PC-9 (cell line): ENCODE measurements around the gene TDP2. TPM values are rescaled to one million over a fixed set of nuclear protein-coding genes. Genes with fewer than 3 reads are reported as not detected.

Experiments used
- BruUV-seq: library from RNA; stranded (reverse); fragments of 400-500 nt; replicated peaks from 2 replicates; lab custom pipeline; 2021; lab: Mats Ljungman, UMichigan
- CTCF ChIA-PET: fragments of 300-600 bp; sonication (Branson Sonifier 250); formaldehyde crosslinking; loops from one replicate; lab custom pipeline; 2022; ENCODE audit warnings: antibody characterized with exemption; lab: Charles Lee
- POLR2A ChIA-PET: fragments of 300-600 bp; sonication (Branson Sonifier 250); formaldehyde crosslinking; loops from one replicate; lab custom pipeline; 2022; ENCODE audit warnings: antibody characterized with exemption; ENCODE audit not compliant: unreplicated experiment; lab: Charles Lee
- DNase-seq, 2 experiments: peaks; one replicate each; pipeline versions ENCODE4 v3.0.0 to v3.0.0-alpha.2; 2015 to 2022; ENCODE audit warnings: mixed read lengths in 1 of 2
- H2AFZ ChIP-seq: fragments of 200-600 bp; sonication (generic); 2 replicates; pipeline ENCODE4 v1.8.1; 2017; ENCODE audit warnings: antibody characterized with exemption
- H3F3A ChIP-seq: fragments of 200-600 bp; sonication (generic); 2 replicates; pipeline ENCODE4 v1.8.1; 2017; ENCODE audit warnings: antibody characterized with exemption, mild to moderate bottlenecking, low read depth; ENCODE audit not compliant: insufficient read depth
- H3K27ac ChIP-seq: fragments of 200-600 bp; sonication (generic); 2 replicates; pipeline ENCODE4 v1.6.1; 2016; ENCODE audit warnings: mixed run types
- H3K27me3 ChIP-seq: fragments of 200-600 bp; sonication (generic); 2 replicates; pipeline ENCODE4 v1.6.1; 2016; ENCODE audit warnings: low read depth, mixed run types; ENCODE audit not compliant: insufficient read depth
- H3K36me3 ChIP-seq: fragments of 200-600 bp; sonication (generic); 2 replicates; pipeline ENCODE4 v1.6.1; 2016; ENCODE audit warnings: low read depth, mixed run types
- H3K4me1 ChIP-seq: fragments of 200-600 bp; sonication (generic); replicated peaks from 2 replicates; pipeline ENCODE4 v1.6.1; 2016; ENCODE audit warnings: mixed run types; ENCODE audit not compliant: insufficient read depth
- H3K4me2 ChIP-seq: fragments of 200-600 bp; sonication (generic); 2 replicates; pipeline ENCODE4 v1.6.1; 2017; ENCODE audit warnings: mixed run types
- H3K4me3 ChIP-seq: fragments of 200-600 bp; sonication (generic); 2 replicates; pipeline ENCODE4 v1.6.1; 2016; ENCODE audit warnings: mixed run types
- H3K79me2 ChIP-seq: fragments of 200-600 bp; sonication (generic); 2 replicates; pipeline ENCODE4 v1.6.1; 2017; ENCODE audit warnings: low read depth, mixed run types
- H3K9me2 ChIP-seq: fragments of 200-600 bp; sonication (generic); 2 replicates; pipeline ENCODE4 v1.8.1; 2017; ENCODE audit warnings: mild to moderate bottlenecking; ENCODE audit not compliant: insufficient read depth
- H3K9me3 ChIP-seq: fragments of 200-600 bp; sonication (generic); 2 replicates; pipeline ENCODE4 v1.8.1; 2016; ENCODE audit warnings: low read depth; ENCODE audit not compliant: insufficient read depth
- H4K20me1 ChIP-seq: fragments of 200-600 bp; sonication (generic); 2 replicates; pipeline ENCODE4 v1.8.1; 2017; ENCODE audit not compliant: insufficient read depth
- EZH2 ChIP-seq: fragments of 200-600 bp; sonication (generic); IDR thresholded peaks from 2 replicates; pipeline ENCODE4 v1.8.0; 2017; ENCODE audit warnings: antibody characterized with exemption, low read depth
- intact Hi-C: fragments of 100-400 bp; cut with micrococcal nuclease; formaldehyde crosslinking; loops from one replicate; pipeline ENCODE4 v1.10.0; 2022; ENCODE audit not compliant: unreplicated experiment
- total RNA-seq: library from RNA; stranded (reverse); gene quantifications from 2 replicates; pipeline ENCODE4 v1.2.3, GENCODE V29; 2021
- TF ChIP-seq, protein P1 (sequence below): fragments of 200-600 bp; sonication (generic); conservative IDR thresholded peaks from 2 replicates; pipeline ENCODE4 v1.6.1; 2017; ENCODE audit warnings: mixed run types, antibody characterized with exemption, mild to moderate bottlenecking, moderate library complexity

TDP2 gene
- total RNA-seq, 1 experiment from 2014 or later, result 95.8 TPM

DNA sequence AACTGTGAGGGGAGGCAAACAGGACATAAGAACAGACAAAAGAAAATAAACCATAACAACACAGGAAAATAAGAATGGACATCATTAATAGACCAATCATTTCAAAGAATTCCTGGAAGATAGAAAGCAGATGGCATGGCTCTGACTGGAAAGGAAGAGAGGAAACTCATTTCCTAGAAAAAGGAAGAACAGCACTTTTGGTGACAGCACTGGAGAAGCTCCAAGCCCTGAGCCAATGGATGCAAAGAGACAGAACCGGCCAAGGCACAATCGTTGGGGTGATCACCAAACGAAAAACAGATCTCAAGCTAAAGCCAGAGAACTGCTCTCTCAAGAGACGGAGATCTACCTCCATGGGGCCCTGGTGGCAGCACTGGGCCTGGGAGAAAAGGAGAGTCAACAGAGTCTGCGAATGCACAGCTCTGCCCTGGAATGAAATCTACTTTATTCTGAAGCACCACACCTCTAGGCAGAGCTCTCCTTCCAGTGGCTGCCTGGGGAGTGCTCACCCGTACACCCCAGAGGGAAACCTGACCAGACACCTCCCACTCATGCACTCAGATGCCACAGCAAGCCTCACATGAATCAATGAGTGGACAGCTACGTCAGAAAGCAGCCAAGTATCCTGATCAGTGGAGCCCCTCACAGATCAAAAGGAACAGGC, 44.9 kb downstream of the TDP2 start:
- DNase-seq, result no peak
- no peaks in the 10 kb centered on the region for H3K79me2 ChIP-seq
- H3K27me3 ChIP-seq, result no peaks in the 10 kb centered on the region
- POLR2A ChIA-PET, result no interaction called here
- H3K27ac ChIP-seq, result no peak overlapping the region
- no TSS peak for BruUV-seq
- intact Hi-C loops, result no loop called here
- H3K9me2 ChIP-seq, result no peaks in the 10 kb centered on the region
- no peak overlapping the region for H3K4me2 ChIP-seq
- TF ChIP-seq EZH2, result no peak
- TF ChIP-seq, protein P1, sequence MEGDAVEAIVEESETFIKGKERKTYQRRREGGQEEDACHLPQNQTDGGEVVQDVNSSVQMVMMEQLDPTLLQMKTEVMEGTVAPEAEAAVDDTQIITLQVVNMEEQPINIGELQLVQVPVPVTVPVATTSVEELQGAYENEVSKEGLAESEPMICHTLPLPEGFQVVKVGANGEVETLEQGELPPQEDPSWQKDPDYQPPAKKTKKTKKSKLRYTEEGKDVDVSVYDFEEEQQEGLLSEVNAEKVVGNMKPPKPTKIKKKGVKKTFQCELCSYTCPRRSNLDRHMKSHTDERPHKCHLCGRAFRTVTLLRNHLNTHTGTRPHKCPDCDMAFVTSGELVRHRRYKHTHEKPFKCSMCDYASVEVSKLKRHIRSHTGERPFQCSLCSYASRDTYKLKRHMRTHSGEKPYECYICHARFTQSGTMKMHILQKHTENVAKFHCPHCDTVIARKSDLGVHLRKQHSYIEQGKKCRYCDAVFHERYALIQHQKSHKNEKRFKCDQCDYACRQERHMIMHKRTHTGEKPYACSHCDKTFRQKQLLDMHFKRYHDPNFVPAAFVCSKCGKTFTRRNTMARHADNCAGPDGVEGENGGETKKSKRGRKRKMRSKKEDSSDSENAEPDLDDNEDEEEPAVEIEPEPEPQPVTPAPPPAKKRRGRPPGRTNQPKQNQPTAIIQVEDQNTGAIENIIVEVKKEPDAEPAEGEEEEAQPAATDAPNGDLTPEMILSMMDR, result no peak
- CTCF ChIA-PET, result no interaction called here
- H3F3A ChIP-seq, result no peaks in the 10 kb centered on the region; the same call in 1 of the 2 replicates
- no peaks in the 10 kb centered on the region for H3K36me3 ChIP-seq
- no peaks in the 10 kb centered on the region for H4K20me1 ChIP-seq
- no peaks in the 10 kb centered on the region for H3K4me1 ChIP-seq
- no peak overlapping the region for H2AFZ ChIP-seq
- H3K9me3 ChIP-seq, result no peaks in the 10 kb centered on the region
- no peak overlapping the region for H3K4me3 ChIP-seq

DNA sequence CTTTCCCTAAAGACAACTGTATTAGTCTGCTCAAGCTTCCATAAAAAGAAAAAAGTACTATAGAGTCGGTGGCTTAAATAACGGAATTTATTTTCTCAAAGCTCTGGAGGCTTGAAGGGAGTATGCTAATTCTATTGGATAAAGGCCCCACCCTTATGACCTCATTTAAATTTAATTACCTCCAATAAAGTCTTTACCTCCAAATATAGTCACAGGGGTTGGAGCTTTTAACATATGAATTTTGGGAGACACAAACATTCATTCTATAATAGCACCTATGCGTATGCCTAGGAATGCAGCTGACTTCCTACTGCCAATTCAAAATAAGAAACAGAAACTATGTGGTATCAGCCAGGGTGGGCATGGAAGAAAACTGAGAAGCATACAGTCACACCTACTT, 46.1 kb downstream of the TDP2 start:
- CTCF ChIA-PET, result no interaction called here
- H3K36me3 ChIP-seq, result no peaks in the 10 kb centered on the region
- H3F3A ChIP-seq, result no peaks in the 10 kb centered on the region; the same call in 1 of the 2 replicates
- H3K79me2 ChIP-seq, result no peaks in the 10 kb centered on the region
- no peaks in the 10 kb centered on the region for H3K9me2 ChIP-seq
- no peak for DNase-seq
- H4K20me1 ChIP-seq, result no peaks in the 10 kb centered on the region
- no peak overlapping the region for H2AFZ ChIP-seq
- H3K27me3 ChIP-seq, result no peaks in the 10 kb centered on the region
- POLR2A ChIA-PET, result no interaction called here
- H3K4me2 ChIP-seq, result no peak overlapping the region
- no peaks in the 10 kb centered on the region for H3K4me1 ChIP-seq
- H3K27ac ChIP-seq, result no peak overlapping the region
- TF ChIP-seq, protein P1, result no peak
- TF ChIP-seq EZH2, result no peak
- BruUV-seq, result no TSS peak
- H3K4me3 ChIP-seq, result no peak overlapping the region
- intact Hi-C loops, result no loop called here
- H3K9me3 ChIP-seq, result no peaks in the 10 kb centered on the region

DNA sequence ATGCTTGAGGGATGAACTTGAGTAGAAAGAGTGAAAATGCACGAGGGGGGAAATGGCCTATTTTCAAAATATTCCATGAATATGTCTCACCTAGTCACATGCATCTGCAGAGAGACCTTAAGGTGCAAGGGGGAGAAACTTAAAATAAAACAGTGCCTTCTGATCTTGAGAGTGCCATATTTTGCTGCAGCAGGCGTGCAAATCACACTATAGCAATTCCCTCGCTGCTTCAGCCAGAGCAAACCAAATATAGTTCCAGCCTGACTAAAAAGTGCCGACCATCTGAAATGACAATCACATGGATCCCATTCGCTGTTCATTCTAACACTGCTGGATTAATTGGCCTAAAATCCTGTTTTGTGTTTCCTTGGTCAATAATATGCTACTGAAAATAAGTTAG, 47.0 kb downstream of the TDP2 start:
- Histone ChIP-seq H4K20me1 (no peaks in the 10 kb centered on the region), H3F3A (no peaks in the 10 kb centered on the region; the same call in 1 of the 2 replicates), H2AFZ (no peak overlapping the region), H3K79me2 (no peaks in the 10 kb centered on the region), H3K9me3 (no peaks in the 10 kb centered on the region), H3K27ac (no peak overlapping the region), H3K4me2 (no peak overlapping the region), H3K9me2 (no peaks in the 10 kb centered on the region), H3K4me3 (no peak overlapping the region), H3K27me3 (no peaks in the 10 kb centered on the region), H3K36me3 (no peaks in the 10 kb centered on the region), H3K4me1 (no peaks in the 10 kb centered on the region)
- POLR2A ChIA-PET, result no interaction called here
- TF ChIP-seq, protein P1, result no peak
- no peak for TF ChIP-seq EZH2
- BruUV-seq, result no TSS peak
- CTCF ChIA-PET, result no interaction called here
- intact Hi-C loops, result no loop called here
- DNase-seq, result no peak
